GM19395 (cell line): ENCODE measurements around the gene PLCB4.

ENCODE experiments used
- ATAC-seq: cut with Tn5 transposase; IDR thresholded peaks from one replicate; pipeline ENCODE4 v1.9.1; 2021; ENCODE audit warnings: mild to moderate bottlenecking, moderate library complexity; ENCODE audit not compliant: unreplicated experiment

Gene PLCB4

GRCh38 chr20:9166153-9166780, 97.4 kb downstream of the PLCB4 start:
- ATAC-seq = no peak

GRCh38 chr20:9169409-9169808, 100.5 kb downstream of the PLCB4 start:
- no peak for ATAC-seq

- ATAC-seq = no peak
Observed at GRCh38 chr20:9172851-9173250, 104.0 kb downstream of the PLCB4 start.

- ATAC-seq = no peak
Observed at GRCh38 chr20:9177278-9177677, 108.4 kb downstream of the PLCB4 start.

DNA sequence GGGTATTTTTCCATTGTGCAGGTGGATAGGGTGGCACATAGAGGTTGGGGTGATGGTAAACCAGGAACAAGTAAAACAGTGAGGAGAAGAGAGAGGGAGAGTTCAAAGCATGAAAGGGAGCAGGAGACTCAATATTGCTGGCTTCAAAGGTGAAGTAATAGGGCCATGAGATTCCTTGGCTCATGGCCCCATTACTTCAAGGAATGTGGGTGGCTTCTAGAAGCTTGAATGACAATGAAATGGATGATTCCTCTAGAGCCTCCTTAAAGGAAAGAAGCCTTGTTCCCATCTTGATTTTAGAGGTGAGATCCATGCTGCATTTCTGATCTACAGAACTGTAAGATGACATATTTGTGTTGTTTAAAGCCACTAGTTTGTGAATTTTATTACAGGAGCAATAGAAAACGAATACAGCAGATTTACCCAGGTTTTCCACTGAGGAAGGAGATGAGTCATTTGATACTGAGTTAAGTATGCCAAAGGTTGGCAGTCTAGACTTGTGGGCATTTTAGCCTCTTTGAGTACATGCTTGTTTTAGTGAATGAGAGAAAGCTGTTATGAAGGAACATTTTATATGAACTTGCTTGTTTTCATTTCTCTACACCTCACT, 110.4 kb downstream of the PLCB4 start:
- ATAC-seq = no peak

- no peak for ATAC-seq
Observed at GRCh38 chr20:9179867-9180266, 111.0 kb downstream of the PLCB4 start.

GRCh38 chr20:9180481-9181257, 111.8 kb downstream of the PLCB4 start:
- ATAC-seq = no peak

DNA sequence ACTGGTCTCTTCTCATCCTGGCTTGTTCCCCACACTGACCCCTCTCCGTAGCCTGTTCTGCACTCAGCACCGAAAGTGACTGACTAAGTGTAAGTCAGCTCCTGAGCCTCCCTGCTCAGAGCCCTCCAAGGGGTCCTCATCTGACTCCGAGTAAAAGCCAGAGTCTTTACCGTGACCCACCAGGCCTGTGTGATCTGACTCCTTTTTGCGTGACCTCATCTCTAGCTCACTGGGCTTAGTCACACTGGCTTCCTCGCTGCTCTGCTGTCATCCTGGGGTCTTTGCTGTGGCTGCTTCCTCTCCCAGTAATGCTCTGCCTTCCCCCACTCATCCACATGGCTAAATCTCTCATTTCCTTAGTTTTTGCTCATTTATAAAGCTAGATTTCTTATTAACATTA, 116.6 kb downstream of the PLCB4 start:
- ATAC-seq = no peak

GRCh38 chr20:9186396-9186795, 117.5 kb downstream of the PLCB4 start:
- ATAC-seq = no peak

GRCh38 chr20:9195031-9195430, 126.1 kb downstream of the PLCB4 start:
- no peak for ATAC-seq

- no peak for ATAC-seq
Observed at GRCh38 chr20:9196110-9196509, 127.2 kb downstream of the PLCB4 start.

DNA sequence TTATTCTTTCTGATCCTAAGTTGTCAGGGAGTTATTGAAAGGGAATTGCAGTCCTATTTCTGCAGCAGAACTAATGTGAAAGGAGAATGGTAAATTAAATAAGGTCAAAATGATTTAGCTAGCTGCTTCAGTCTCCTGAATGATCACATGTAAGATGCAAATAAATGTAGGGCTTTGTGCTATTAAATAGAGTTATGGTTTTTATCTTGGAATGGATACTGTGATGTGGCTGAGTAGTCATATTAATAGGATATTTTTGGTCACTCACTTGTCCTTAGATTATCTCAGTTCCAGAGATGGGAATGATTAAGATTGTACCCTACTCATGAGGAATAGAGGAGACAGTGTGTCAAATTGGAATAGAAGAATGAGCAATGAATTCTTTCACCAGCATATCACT, 129.6 kb downstream of the PLCB4 start:
- ATAC-seq = no peak

GRCh38 chr20:9200196-9200595, 131.3 kb downstream of the PLCB4 start:
- ATAC-seq = no peak

DNA sequence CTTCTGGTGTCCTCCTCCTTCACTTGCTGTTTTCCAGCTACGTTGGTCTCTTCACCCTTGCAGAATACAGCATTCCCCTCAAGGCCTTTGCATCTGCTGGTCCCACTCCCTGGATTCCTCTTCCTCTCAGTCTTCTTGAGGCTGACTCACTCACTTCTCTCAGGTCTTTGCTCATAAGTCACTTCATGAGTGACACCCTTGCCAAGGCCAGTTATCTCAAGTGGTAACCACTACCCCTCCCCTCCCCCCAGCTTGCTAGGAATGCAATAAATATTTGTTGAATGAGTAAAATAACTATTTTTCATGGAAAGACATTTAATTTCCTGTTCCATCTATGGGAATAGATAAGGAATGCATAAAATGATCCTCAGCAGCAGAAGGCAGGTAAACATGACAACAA, 131.7 kb downstream of the PLCB4 start:
- ATAC-seq = no peak

DNA sequence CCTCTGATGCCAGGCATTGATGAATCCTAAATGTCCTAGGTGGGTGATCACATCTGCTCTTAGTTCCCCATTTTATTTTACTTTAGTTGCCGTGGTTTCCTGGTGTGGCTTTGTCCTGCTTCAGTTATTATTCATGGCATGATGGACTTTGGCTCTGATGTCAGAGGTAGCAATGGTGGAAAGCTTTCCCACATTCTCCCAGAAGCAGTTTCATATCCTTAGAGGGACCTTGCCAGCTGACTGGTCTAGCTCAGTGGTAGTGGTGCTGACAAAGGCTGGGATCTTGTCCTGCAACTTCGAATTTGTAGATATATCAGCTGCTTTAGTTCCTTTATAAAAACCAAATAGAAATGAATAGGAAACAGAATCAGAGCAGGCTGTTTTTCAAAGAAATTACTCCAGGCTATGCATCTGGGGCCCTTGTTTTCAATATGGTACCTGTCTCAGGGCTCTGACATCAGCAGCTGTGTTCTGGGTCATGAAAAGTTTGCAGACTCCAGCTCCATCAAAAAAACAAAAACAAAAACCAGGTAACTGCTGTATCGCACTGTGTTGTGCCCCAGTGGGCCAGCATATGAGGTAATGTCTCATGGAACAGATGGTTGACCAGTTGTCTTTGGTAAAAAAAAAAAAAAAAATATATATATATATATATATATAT, 133.7 kb downstream of the PLCB4 start:
- ATAC-seq = no peak

- ATAC-seq = no peak
Observed at GRCh38 chr20:9203081-9203447, 134.2 kb downstream of the PLCB4 start.

- no peak for ATAC-seq
Observed at GRCh38 chr20:9204979-9205378, 136.1 kb downstream of the PLCB4 start.

DNA sequence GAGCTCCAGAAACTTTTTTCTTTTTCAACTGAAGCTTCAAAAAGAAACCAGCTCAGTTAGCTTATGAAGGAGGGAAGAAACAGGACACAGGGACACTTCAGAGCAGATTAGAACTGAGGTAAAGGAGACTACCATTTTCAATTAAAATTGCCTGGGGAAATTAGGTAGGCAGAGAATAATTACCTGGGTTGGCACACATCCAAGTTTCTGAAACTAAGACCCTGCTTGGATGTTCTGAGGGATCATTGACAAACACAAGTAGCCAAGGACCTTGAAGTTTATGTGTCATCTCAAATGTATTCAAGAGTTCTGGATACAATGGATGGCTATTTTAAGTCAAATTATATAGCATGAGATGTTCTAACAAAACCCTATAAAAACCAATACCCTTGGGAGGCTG, 137.6 kb downstream of the PLCB4 start:
- ATAC-seq = no peak

DNA sequence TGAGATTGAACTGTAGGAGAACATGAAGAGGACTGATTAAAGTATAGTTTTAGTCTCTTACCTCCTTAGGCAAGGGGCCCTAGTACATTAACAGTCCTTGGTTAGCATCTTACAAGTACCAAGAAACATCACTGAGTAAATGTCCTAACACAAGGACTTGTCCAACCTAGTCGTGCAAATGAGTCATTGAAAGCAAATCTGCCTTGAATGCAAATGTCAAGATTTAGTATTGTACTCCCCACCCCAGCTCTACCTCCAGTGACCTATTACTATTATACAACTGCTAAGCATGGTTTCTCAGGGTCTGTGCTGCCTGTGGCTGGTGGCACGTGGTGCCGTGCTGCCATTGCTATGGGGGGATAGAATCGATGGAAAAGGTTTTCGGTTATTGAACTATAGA, 138.4 kb downstream of the PLCB4 start:
- ATAC-seq = no peak

DNA sequence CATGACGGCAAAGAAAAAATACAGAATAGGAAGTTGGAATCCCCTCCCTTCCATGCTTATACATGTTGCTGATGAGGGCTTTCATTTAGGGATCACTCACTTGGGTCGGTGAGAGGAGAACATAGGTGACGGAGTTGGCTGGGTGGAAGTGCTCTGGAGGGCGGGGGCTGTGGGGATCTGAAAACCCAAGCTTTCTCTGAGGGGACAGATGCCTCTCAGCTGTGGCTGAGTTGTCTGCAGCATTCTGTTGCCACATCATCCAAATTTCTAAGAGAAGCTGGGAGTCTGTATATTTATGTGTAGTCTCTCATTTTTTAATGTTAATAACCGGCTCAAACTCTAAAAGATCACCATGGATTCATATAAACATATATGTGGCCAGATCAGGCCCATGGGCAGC, 141.5 kb downstream of the PLCB4 start:
- ATAC-seq = no peak

DNA sequence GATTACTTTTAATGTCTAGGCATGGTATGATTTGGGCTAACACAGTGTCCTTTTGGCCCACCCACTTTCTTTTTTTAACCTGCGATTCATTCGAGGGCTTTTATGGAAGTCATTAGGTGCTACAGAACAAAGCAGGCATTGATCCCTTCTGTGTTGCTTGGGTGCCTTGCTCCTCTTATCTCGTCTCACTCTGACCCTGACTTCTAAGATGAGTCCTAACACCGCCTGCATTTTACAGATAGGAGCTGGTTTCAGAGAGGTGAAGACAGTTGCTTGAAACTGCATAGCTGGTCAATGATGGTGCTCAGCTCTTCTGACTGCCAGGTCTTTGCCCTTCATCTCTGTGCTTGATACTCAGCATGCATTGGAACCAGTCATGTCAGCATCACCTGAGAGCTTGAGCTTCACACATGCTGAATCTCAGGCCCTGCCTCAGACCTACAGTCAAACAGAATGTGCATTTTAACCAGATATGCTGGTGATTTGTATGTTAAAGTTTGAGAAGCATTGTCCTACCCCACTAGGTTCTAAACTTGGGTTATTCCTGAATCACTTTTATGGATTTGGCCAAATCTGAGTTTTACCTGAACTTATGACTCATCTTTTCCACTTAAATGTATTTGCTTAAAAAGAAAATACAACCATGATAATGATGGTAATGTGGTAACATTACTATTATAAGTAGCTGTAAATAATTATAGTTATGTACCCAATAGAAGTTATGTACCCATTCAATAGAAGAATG, 142.3 kb downstream of the PLCB4 start:
- no peak for ATAC-seq
